Measurements from ENCODE around the gene BCR. TPM values are rescaled to one million over a fixed set of nuclear protein-coding genes. Genes with fewer than 3 reads are reported as not detected.

Gene BCR
- total RNA-seq, 1 experiment from 2014 or later: 13.9 TPM

DNA sequence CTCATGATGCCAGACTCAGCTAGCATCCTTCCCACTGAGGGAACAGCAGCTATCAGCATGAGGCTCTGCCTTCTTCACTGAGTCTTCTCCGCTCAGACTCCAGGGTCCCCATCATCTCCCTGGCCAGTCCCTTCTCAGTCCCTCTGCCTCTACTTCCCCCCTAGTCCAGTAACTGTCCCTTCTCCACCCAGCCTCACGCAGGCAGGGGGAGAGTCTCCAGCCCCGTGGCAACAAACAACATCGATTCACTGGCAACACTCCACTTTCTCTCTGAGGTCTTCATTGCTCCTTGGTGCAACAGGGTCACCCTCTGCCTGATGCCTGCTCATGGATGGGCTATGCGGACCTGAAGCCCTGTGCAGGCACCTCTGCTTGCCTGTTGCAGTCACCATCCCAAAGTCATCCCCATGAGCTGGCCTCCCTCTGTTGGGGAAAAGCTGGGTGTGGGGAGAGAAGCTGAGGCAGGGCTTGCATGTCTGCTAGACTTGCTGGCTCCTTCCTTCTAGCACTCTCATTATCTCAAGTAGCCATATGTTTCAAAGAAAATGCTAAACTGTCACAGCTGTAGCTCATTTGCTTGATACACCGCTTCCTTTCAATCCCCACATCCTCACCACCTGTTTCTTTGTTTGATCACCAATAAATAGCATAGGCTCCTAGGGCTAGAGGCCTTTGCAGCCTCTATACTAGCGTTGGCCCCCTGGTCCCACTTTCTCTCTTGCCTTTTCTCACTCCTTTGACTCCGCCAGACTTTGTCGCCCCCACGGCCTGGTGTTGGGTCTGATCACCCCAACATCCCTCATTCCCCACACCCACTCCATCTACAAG is 4.3 kb upstream of the BCR start:
- no peak for DNase-seq (ENCODE audit: low read depth)

DNA sequence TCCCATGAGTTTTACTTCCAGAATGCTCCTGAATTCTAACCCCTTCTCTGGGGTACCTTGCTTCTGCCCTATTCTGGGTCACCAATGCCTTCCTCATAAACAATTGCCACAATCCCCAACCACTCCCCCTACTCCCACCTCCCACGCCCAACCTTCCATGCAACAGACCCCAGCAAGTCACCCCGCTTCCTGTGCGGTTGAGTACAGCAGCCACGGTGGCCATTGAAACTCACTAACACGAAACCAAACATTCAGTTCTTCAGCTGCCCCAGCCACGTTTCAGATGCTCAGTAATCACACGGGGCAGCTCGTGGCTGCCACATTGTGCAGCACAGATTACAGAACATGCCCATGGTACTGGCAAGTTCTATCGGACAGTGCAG is 3.7 kb upstream of the BCR start:
- DNase-seq (ENCODE audit: low read depth): no peak

DNA sequence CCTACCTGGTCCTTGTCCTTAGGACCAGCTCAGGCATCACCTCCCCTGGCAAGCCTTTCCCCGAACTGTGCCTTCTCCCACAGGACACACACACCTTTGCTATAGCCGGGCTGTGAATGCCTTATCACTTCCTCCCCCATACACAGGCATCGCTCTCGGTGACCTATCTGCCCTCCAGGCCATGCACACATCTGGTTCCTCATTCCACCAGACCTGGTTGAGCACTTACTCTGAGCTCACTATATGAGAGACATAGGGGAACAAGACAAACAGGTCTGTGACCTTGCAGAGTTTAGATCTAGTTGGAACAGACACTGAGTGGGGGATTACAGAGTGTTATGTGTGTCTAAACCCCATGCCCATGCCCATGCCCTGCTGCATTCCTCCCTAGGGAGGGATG is 3.1 kb upstream of the BCR start:
- DNase-seq (ENCODE audit: low read depth): no peak

DNA sequence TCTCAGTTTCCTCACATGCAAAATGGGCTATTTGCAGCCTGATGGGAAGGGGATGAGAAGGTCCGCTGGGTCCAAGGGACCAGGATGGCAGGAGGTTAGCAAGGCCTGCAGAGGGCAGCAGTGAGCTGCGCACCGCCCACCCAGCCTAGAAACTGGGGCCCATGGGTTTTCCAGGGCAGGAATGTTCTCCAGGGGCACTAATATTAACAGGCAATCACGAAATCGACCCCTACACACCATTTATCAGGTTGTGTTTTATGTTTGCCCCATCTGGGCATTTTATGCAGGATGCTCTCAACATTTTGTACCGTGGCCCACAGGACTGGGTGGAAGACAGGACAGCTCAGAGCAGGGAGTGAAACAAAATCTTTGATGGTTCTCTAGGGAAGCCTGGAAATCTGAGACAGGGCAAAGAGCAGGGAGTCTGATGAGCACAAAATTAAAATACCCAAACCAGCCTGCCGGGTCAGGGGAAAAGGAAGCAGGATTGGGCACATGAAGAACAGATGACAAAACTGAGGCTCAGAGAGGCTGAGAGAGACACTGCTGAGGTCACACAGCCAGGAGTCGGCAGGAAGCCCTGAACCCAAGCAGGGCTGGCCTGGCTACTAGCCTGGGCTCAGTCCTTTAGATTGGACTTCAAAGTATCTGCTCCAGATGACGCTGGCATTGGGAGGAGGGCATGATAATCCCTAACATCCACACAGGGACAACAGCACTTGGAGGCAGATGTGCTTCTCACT is 1.6 kb upstream of the BCR start:
- peak; percentile 38 for DNase-seq (ENCODE audit: low read depth)

DNA sequence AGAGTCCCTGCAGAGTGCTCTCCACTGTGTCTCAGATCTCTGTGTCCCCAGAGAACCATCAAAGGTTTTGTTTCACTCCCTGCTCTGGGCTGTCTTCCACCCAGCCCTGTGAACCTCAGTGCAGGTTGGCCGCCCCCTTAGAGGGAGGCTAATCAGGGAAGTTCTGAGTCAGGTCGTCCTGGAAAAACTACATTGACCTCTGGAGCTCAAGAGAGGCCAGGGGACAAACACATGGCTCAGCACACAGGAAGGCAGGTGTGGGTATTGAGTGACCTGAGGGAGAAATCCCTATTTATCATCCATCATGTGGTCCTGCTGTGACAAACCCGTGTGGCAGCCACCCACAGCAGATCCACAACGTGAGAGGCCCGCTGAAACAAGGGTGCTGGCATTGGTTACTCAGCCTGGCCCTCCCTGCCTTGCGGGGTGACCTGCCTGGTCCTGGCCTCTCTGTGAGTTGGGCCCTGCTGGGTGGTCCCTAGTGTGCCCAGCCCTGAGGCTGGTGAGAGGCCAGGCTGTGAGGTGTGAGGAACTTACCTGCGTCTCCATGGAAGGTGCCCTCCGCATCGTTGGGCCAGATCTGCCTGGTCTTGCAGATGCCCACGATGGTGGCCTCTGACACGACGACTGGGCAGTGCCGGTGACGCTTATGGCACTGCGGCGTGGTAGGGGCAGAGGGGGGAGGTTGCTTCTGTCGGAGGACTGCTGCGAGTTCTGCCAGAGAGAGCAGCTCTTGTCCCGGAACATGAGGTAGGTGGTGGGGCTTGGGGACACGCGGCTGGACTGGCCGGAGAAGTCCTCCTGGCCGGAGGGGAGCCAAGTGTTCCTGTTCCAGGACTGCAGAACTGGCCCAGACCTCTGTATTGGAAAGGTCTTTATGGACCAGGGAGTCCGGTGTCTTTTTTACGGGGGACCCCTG is 669 bp upstream of the BCR start:
- DNase-seq (ENCODE audit: low read depth): peak; percentile 8

DNA sequence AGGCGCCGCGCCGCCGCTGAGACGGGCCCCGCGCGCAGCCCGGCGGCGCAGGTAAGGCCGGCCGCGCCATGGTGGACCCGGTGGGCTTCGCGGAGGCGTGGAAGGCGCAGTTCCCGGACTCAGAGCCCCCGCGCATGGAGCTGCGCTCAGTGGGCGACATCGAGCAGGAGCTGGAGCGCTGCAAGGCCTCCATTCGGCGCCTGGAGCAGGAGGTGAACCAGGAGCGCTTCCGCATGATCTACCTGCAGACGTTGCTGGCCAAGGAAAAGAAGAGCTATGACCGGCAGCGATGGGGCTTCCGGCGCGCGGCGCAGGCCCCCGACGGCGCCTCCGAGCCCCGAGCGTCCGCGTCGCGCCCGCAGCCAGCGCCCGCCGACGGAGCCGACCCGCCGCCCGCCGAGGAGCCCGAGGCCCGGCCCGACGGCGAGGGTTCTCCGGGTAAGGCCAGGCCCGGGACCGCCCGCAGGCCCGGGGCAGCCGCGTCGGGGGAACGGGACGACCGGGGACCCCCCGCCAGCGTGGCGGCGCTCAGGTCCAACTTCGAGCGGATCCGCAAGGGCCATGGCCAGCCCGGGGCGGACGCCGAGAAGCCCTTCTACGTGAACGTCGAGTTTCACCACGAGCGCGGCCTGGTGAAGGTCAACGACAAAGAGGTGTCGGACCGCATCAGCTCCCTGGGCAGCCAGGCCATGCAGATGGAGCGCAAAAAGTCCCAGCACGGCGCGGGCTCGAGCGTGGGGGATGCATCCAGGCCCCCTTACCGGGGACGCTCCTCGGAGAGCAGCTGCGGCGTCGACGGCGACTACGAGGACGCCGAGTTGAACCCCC is 798 bp downstream of the BCR start:
- no peak for DNase-seq (ENCODE audit: low read depth)

DNA sequence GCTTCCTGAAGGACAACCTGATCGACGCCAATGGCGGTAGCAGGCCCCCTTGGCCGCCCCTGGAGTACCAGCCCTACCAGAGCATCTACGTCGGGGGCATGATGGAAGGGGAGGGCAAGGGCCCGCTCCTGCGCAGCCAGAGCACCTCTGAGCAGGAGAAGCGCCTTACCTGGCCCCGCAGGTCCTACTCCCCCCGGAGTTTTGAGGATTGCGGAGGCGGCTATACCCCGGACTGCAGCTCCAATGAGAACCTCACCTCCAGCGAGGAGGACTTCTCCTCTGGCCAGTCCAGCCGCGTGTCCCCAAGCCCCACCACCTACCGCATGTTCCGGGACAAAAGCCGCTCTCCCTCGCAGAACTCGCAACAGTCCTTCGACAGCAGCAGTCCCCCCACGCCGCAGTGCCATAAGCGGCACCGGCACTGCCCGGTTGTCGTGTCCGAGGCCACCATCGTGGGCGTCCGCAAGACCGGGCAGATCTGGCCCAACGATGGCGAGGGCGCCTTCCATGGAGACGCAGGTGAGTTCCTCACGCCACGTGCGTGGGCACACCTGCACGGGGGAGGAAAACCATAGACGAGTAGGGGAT is 1.5 kb downstream of the BCR start:
- no peak for DNase-seq (ENCODE audit: low read depth)

DNA sequence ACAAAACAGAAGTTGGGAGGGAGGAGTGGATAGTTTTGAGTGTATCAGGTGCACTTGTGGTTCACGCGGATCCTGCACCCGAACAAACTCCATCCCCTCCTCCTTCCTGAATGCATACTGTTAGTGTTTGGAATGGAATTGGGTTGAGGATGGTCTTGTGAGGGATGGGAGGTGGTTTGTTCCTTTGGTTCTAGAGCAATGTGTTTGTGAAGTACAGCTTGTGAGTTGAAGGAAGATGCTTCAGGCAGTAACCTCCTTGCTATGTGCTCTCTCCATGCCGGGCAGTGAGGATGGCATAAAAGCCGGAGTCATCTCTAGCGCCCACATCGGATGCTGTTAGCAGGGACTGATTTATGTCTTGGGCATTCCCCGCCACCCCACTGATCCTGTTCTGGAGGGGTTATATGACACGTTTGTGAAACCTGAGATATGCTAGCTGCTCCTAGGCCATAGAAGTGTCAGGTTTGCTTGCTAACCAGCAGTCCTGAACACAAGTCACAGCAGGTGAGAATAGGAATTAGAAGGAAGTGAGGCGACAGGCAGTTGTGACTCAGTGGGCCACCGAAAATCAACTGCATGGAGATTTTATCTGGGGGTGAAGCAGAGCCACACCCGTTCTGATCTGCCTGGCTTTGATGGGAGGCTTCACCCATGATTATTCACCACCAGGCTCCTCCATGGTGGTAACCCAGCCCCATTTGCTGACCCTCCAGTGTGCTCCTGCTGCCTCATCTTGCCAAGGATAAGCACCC is 2.2 kb downstream of the BCR start:
- peak; percentile 77 for DNase-seq (ENCODE audit: low read depth)

DNA sequence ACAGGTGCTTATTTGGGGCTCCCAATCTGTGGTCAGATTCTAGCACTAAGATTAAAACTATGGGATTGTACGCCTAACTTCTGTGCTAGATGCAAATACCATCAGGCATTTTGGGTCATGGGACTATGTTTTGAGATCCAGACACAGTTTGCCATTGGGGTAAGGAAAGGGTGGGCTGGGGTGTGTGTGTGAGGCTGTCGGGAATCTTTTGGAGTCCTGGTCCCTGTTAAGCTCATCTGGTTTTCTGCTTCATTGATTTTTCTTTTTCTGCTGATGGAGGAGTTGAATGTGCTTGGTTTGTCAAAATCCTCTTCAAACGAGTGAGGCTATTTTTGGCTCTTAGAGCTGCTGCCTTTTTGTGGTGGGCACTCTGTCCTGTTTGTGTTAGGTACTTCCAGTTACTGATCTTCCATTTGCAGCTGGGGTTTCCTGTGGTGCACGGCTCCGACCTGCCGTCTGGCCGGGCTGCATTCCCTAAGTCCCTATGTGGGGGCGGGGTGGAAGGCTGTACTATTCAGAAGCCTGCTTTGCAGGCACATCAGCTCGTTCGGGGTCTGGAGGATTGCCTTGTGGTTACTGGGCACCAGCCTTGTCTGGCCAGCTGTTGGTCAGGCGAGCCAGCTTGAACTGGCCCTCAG is 2.9 kb downstream of the BCR start:
- peak; percentile 74 for DNase-seq (ENCODE audit: low read depth)

DNA sequence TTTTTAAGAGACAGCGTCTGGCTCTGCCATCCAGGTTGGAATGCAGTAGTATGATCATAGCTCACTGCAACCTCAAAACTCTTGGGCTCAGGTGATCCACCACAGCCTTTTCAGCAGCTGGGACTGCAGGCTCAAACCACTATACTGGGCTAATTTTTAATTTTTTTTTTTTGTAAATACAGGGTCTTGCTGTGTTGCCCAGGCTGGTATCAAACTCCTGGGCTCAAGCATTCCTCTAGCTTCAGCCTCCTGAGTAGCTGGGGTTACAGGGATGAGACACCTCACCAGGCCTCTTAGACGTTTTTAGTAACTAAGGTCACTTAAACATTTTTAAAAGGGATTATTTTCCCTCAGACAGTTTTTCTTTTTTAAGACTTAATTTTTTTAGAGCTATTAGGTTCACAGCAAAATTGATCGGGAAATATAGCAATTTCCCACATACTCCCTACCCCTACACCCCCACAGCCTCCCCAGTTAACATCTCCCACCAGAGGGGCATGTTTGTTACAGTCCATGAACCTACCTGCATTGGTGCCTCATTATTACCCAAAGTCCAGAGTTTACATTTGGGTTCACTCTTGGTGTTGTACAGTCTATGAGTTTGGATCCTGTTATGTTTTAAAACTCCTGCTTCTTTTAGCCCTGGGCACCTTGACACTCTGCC is 3.9 kb downstream of the BCR start:
- DNase-seq (ENCODE audit: low read depth): no peak

DNA sequence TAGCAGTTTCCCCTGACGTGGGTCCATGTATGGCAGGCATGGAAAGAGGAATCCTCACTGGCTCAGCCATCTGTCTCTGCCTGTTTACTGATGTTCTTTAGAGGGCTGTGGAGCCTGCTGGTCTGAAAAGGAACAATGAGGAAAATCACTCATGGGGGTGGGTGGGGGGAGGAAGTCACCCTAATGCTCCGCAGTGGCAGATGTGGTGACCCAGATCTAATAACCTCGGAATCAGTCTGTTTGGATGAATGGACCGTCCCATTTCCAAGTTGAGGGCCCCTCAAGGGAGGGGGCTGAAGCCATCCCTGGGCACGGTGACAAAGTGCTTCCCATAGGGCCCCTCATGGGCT is 4.4 kb downstream of the BCR start:
- no peak for DNase-seq (ENCODE audit: low read depth)

DNA sequence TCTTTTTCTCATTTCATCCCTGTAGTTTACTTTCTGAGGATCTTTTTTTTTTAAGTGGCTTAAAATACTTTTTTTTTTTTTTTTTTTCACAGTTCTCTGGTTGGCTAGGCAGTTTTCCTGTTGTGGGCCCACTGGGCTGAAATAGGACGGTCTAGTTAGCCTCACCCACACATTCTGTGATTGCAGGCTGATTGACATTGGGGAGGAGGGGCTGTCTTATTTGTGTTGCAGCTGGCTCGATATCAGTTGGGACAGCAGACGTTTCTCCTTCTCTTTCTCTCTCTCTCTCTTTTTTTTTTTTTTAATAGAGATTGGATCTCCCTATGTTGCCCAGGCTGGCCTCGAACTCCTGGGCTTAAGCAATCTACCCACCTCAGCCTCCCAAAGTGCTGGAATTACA is 6.9 kb downstream of the BCR start:
- DNase-seq (ENCODE audit: low read depth): no peak

DNA sequence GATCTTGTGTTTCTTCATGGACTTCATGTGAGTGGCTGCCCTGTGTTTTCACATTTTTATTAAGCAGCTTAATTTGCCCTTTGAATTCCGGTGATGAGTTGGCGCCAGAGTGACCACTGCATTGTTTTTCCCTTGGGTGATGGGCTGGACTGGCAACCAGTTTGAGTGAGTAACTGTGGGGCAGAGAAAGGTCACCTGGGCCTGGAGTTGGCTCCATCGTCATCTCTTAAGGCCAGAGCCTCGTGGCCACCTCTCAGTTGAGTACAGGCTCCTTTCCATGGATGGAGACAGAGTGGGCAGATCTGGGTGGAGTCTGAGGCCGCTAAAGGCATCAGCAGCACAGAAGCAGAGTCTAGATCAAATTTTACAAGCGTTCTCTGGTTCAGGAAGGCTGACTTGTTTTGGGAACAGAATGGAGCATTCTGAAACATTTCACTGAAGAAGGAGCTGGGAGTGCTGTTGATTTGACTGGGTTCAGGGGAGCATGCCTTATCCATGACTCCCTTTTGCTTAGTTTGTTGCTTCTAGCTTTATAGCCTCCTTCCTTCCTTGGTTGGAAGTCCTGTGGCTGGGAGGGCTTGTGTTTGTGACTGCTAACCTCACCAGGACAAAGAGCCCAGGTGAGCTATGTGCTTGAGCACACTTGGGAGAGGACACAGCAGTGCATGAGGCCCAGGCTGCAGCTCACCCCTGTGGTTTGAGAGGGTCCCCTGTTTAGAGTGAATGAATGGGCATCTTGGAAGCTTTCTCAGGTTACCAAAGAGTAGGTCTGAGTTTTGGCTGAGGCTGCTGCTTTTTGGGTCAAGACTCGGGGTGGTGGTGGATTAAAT is 7.8 kb downstream of the BCR start:
- DNase-seq (ENCODE audit: low read depth): peak; percentile 91

DNA sequence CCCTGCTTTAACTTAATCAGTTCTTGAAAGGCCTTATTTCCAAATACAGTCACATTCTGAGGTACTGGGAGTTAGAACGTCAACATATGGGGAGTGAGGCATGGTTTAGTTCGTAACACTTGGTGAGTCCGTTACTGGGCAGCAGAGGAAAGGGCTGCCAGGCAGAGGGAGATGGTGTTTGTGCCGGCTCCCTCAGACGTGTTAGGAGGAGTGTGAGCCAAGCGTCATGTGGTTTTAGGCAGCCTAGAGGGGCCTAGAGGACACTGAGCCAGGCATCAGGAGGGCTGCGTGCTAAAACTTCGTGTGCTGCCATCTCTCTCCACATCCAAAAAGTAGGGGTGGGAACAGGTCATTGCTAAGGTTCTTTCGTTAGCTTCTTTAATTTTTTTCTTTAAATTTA is 10.2 kb downstream of the BCR start:
- DNase-seq (ENCODE audit: low read depth): no peak

DNA sequence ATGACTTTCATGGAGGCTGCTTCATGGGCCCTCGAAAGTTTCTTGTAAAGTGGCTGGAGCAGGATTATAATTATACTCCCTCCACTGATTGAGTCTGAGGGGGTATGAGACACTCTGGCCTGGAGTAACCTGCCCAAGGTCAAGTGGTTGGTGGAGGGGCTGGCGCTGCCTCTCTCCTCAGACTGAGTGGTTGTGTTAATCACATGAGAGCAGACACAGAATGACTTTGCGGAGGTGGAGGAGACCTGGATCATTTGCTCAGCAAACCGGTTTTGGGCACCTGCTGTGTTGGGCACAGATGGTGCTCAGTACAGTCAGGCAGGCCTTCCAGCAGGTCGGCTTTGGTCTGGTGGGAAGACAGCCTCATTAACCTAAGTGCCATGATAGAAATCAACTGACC is 11.8 kb downstream of the BCR start:
- no peak for DNase-seq (ENCODE audit: low read depth)

DNA sequence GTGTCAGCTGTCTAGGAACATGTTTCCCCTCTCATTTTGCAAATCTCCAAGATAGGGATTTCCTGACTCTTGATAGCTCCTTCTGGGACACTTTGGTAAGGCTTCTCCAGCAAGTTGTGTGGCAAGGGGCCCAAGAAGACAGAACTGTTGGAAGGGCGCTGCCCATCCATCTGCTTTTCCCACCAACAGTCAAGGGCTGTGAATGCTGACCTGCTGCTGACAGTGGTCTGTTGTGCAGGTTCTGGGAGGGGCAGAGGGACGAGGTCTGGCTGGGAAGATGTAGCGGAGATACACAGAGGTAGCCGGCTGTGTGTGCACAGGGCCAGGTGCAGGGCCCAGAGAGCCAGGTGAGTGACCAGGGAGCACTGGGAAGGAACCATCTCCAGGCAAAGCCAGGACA is 12.2 kb downstream of the BCR start:
- DNase-seq (ENCODE audit: low read depth): no peak

DNA sequence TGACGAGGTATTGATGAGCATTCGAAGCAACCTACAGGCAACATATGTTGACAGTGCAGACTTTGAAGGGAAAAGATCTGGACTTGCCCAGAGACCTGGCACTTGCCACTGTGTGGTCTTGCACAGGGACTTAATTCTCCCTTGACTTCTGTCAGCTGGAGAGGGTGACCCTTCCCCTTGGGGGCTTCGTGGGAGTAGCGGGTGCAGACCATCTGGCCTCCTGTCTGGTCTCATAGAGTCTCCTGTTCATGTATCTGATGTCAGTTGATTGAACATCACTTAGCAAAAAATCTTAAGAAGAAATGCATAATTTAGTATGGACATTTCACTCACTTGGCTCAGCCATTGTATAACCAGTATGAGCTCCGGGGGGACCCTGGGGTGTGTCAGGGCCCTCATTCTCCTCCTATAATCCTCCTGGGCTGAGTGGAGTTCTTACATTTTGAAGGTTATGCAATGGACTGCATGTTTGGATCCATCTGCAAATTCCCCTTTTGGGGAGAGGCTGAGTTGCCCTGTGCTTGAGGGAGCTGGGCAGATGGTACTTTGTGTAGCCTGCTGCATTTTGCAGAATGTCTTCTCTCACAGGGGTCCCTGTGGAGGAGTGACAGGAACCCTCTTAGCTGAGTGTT is 13.0 kb downstream of the BCR start:
- DNase-seq (ENCODE audit: low read depth): no peak

DNA sequence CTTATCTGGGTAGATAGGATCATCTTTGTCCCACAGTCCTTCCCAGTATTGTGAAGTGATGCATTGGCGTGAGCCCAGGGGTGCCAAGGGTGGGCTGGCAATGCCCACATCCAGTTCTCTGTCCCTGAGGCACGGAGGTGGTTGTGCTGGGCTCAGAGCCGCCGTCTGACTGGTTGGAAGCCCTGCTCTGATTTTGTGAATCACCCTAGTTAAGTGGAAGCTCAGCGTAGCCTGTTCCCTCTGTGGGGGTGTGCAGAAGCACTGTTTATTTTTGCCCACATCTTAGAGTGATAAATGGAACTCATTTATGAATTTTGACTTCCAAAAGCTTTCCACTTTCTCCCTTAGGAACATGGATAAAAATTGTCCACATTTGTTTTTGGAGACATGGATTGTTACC is 13.6 kb downstream of the BCR start:
- DNase-seq (ENCODE audit: low read depth): no peak
